Fibroblast of villous mesenchyme (primary cell): ENCODE measurements around the gene ZC3H12C. TPM values are rescaled to one million over a fixed set of nuclear protein-coding genes. Genes with fewer than 3 reads are reported as not detected.

Source experiments
- DNase-seq: peaks from one replicate; pipeline ENCODE4 v3.0.0-alpha.2; 2010; ENCODE audit warnings: low read depth
- H3K4me3 ChIP-seq: 2 replicates; pipeline ENCODE4 v1.5.1; 2011; ENCODE audit warnings: low read depth, mild to moderate bottlenecking, low read length
- CTCF ChIP-seq: IDR thresholded peaks from 2 replicates; pipeline ENCODE4 v1.5.1; 2012; ENCODE audit warnings: low read depth, mild to moderate bottlenecking, low read length; ENCODE audit not compliant: insufficient read depth
- total RNA-seq: library from RNA; depleted of rRNA; stranded (reverse); fragments of >200 nt; gene quantifications from 2 replicates; pipeline ENCODE4 v1.2.3, GENCODE V29; 2012

Gene ZC3H12C
- total RNA-seq, 1 donor = 15.5 TPM

GRCh38 chr11:110076371-110076965 lies 16.7 kb upstream of the ZC3H12C start:
- peak; percentile 54 for DNase-seq
- no peak for TF ChIP-seq CTCF
- H3K4me3 ChIP-seq = no peak overlapping the region

- no peak for DNase-seq
- no peak for TF ChIP-seq CTCF
- H3K4me3 ChIP-seq = no peak overlapping the region
These were observed 15.8 kb upstream of the ZC3H12C start for GRCh38 chr11:110077346-110077745.

GRCh38 chr11:110077831-110078325 lies 15.3 kb upstream of the ZC3H12C start:
- TF ChIP-seq CTCF = no peak
- H3K4me3 ChIP-seq = no peak overlapping the region
- peak; percentile 50 for DNase-seq

- no peak overlapping the region for H3K4me3 ChIP-seq
- no peak for DNase-seq
- no peak for TF ChIP-seq CTCF
These were observed 14.2 kb upstream of the ZC3H12C start for GRCh38 chr11:110078923-110079544.

- no peak for TF ChIP-seq CTCF
- DNase-seq = no peak
- no peak overlapping the region for H3K4me3 ChIP-seq
These were observed 13.5 kb upstream of the ZC3H12C start for GRCh38 chr11:110079726-110080125.

GRCh38 chr11:110081462-110082376 lies 11.5 kb upstream of the ZC3H12C start:
- no peak for TF ChIP-seq CTCF
- H3K4me3 ChIP-seq = no peak overlapping the region
- DNase-seq = no peak
